ENCODE results near the gene LRRC43. TPM values are rescaled to one million over a fixed set of nuclear protein-coding genes. Genes with fewer than 3 reads are reported as not detected.

LRRC43 gene
- total RNA-seq, 2 donors from 2014 or later = 0.53 to 0.57 TPM

DNA sequence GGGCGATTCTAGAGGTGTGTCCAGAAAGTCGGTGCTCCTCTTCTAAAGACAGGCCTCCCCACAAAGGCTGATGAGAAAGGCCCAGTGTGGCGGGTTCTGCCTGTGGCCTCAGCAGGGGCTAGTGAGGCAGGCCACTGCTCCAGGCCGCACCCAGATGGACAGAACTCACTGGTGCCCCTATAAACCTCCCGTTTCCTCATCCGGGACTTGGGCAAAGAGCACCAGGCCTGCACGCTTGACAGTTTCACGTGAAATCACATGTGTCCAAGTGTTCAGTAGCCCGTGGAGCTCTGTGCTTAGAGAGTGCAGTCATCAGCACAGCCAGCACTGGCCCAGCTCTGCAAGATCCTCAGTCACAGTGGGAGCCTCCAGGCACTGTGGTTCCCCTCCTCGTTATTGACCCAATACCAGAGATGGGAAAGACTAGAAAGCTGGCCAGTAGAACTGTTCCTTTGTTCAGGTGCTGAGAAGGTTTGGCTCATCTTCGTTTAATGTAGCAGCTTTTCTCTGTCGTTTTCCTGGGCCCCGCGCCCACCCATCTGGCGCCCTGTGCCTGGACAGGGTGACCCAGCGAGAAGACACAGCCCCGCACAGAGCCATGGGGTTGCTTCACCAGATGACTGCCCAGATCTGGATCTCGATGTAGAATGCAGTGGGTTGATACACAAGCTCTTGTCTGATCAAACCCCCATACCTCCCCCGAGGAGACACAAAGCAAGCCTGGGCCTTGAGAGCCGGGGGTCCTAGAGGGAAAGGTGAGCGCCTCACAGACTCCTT is 35.2 kb upstream of the LRRC43 start:
- H3K9me3 ChIP-seq = no peaks in the 10 kb centered on the region

DNA sequence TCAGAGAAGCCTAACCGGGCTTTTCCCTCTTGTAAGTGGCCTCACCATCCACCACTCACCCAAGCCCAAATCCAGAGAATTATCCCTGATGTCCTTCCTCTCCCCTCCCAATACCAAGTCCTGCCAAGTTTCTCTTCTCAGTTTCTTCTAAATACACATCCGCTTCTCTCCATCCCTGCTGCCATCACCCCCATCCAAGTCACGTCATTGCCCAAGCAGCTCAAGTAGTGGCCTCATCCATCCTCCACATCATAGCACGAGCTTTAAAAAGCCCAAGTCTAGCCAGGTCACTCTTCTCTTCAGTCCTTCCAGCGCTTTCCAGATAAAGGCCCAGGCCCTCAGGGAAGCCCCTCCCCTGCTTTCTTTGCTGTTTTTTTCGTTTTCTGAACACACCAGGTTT is 34.3 kb upstream of the LRRC43 start:
- TF ChIP-seq, protein P1, sequence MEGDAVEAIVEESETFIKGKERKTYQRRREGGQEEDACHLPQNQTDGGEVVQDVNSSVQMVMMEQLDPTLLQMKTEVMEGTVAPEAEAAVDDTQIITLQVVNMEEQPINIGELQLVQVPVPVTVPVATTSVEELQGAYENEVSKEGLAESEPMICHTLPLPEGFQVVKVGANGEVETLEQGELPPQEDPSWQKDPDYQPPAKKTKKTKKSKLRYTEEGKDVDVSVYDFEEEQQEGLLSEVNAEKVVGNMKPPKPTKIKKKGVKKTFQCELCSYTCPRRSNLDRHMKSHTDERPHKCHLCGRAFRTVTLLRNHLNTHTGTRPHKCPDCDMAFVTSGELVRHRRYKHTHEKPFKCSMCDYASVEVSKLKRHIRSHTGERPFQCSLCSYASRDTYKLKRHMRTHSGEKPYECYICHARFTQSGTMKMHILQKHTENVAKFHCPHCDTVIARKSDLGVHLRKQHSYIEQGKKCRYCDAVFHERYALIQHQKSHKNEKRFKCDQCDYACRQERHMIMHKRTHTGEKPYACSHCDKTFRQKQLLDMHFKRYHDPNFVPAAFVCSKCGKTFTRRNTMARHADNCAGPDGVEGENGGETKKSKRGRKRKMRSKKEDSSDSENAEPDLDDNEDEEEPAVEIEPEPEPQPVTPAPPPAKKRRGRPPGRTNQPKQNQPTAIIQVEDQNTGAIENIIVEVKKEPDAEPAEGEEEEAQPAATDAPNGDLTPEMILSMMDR (IDR thresholded peaks at IDR 0.05) = no peak
- Histone ChIP-seq H3K27me3 (no peaks in the 10 kb centered on the region), H3K9ac (ENCODE audit: low read depth in 2 of 2, low read length in 2 of 2) (no peak overlapping the region), H3K4me1 (no peaks in the 10 kb centered on the region), H3K9me3 (no peaks in the 10 kb centered on the region), H3K4me3 (no peak overlapping the region), H3K36me3 (no peaks in the 10 kb centered on the region), H3K27ac (no peak overlapping the region)
- intact Hi-C loops (cut with DNase I) = no loop called here
- no peak for DNase-seq

More for the DNA sequence above, 35.2 kb upstream of the LRRC43 start:
- Histone ChIP-seq H3K9ac (ENCODE audit: low read depth in 2 of 2, low read length in 2 of 2) (no peak overlapping the region), H3K27ac (no peak overlapping the region), H3K27me3 (no peaks in the 10 kb centered on the region), H3K4me3 (no peak overlapping the region), H3K4me1 (no peaks in the 10 kb centered on the region), H3K36me3 (no peaks in the 10 kb centered on the region)
- TF ChIP-seq, protein P1 (IDR thresholded peaks at IDR 0.05) = no peak
- intact Hi-C loops (cut with DNase I) = no loop called here
- no peak for DNase-seq

DNA sequence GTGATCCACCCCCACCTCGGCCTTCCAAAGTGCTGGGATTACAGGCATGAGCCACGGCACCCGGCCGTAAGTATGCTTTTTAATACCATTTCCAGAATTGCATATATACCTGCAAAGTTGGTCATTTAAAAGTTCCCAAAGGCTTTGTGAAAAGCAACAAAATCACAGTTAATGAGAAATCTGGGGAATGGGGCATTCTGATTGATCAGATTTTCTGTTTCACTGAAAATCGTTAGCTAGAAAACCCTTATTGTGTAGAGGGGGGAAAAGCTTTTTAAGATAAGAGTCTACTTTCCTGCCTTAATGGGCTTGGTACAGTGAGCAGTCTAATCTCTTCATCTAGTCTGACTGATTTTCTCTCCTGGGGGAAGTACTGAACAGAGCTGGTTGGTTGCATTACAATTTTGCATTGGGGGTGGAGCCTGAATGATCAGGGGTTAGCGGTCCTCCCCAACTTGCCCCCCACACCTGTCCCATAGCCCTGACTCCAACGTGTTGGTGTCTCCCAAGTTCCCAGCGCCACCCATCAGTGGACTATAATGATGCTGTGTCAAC is 32.7 kb upstream of the LRRC43 start:
- intact Hi-C loops (cut with DNase I) = no loop called here
- no peaks in the 10 kb centered on the region for H3K4me1 ChIP-seq
- H3K9ac ChIP-seq (ENCODE audit: low read depth in 2 of 2, low read length in 2 of 2) = no peak overlapping the region
- H3K4me3 ChIP-seq = no peak overlapping the region
- H3K36me3 ChIP-seq = no peaks in the 10 kb centered on the region
- DNase-seq = no peak
- H3K27ac ChIP-seq = no peak overlapping the region
- TF ChIP-seq, protein P1 (IDR thresholded peaks at IDR 0.05) = no peak
- no peaks in the 10 kb centered on the region for H3K9me3 ChIP-seq
- H3K27me3 ChIP-seq = no peaks in the 10 kb centered on the region

DNA sequence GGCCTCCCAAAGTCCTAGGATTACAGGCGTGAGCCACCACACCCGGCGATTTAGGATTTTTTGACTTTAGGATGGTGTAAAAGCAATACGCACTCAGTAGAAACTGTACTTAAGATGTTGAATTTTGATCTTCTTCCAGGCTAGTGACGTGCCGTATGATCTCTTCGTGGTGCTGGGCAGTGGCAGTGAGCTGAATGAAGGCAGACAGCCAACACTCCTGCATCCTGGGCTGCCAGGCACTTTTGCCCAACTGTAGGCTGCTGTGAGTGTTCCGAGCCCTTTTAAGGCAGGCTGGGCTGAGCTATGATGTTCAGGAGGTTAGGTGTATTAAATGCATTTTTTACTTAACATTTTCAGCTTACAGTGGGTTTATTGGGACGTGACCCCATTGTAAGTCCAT is 30.2 kb upstream of the LRRC43 start:
- TF ChIP-seq, protein P1 (IDR thresholded peaks at IDR 0.05) = no peak
- Histone ChIP-seq H3K9ac (ENCODE audit: low read depth in 2 of 2, low read length in 2 of 2) (no peak overlapping the region), H3K36me3 (no peaks in the 10 kb centered on the region), H3K4me1 (no peaks in the 10 kb centered on the region), H3K4me3 (no peak overlapping the region), H3K9me3 (no peaks in the 10 kb centered on the region), H3K27ac (no peak overlapping the region), H3K27me3 (no peaks in the 10 kb centered on the region)
- DNase-seq = no peak
- intact Hi-C loops (cut with DNase I) = no loop called here

DNA sequence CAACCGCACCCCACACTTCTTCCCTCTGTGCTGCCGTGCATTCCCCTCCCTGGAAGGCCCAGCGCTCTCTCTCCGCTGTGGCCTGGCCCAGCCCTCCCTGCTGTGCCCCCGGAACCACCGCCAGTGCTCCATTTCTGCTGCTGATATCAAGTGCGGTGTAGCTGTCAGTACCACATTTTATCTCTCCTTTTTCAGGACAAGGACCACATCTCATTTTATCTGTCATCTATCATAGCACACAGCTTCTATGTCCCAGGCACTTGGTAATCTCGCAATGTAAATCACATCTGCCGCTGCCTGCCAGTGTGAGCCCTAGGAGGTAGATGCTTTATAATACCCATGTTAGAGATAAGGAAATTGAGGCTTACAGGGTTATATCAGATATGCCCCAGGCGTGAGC is 27.2 kb upstream of the LRRC43 start:
- no peaks in the 10 kb centered on the region for H3K4me1 ChIP-seq
- H3K27ac ChIP-seq = no peak overlapping the region
- no peaks in the 10 kb centered on the region for H3K9me3 ChIP-seq
- intact Hi-C loops (cut with DNase I) = no loop called here
- H3K36me3 ChIP-seq = no peaks in the 10 kb centered on the region
- no peak overlapping the region for H3K4me3 ChIP-seq
- DNase-seq = no peak
- no peaks in the 10 kb centered on the region for H3K27me3 ChIP-seq
- H3K9ac ChIP-seq (ENCODE audit: low read depth in 2 of 2, low read length in 2 of 2) = no peak overlapping the region
- TF ChIP-seq, protein P1 (IDR thresholded peaks at IDR 0.05) = no peak

Measured in colonic mucosa (tissue), 4 donors.